PFSK-1 (cell line): Measurements from ENCODE around the gene TMEM205.

ENCODE experiments used
- FOXP2 ChIP-seq: optimal IDR thresholded peaks from 2 replicates; pipeline ENCODE3; 2011; ENCODE audit warnings: borderline replicate concordance, control low read depth, inconsistent platforms; ENCODE audit not compliant: insufficient read depth; ENCODE audit errors: extremely low read length, extremely low read depth
- POLR2AphosphoS5 ChIP-seq: IDR thresholded peaks from 2 replicates; pipeline ENCODE4 v1.6.1; 2012; ENCODE audit warnings: low read depth, mild to moderate bottlenecking, control low read depth, low read length, moderate library complexity
- SIN3A ChIP-seq: IDR thresholded peaks from 2 replicates; pipeline ENCODE4 v1.6.1; 2012; ENCODE audit warnings: mild to moderate bottlenecking, low read length, moderate library complexity, borderline replicate concordance; ENCODE audit not compliant: insufficient read depth
- TAF1 ChIP-seq: IDR thresholded peaks from 2 replicates; pipeline ENCODE4 v1.6.1; 2012; ENCODE audit warnings: low read length, control low read depth, borderline replicate concordance; ENCODE audit not compliant: insufficient read depth
- TF ChIP-seq, protein P1 (sequence below), 2 experiments: IDR thresholded peaks; 2 replicates each; pipeline versions ENCODE4 v1.6.1 to v1.8.0; 2011 to 2012; ENCODE audit warnings: low read depth in 2 of 2, low read length in 2 of 2, control low read depth in 1 of 2, inconsistent platforms in 1 of 2, mild to moderate bottlenecking in 1 of 2, moderate library complexity in 1 of 2; ENCODE audit not compliant: insufficient read depth in 1 of 2

DNA sequence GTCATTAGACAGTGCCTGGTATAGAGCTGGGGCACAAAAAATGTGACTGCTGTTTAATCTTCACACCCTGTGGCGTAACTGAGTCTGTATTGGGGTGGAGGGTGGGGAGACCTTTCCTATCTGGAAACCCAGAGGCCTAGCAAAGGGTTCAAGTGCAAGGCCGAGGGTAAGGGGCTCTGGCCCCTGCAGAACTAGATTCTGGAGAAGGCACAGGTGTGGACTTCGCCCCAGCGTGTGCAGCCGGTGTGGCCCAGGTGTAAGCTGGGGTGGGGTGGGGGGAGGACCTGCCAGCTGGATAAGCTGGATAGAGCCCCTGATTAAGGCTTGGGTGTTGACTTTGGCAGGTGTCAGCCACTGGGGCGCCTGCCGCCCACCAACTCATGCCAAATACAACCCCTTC lies 7.9 kb downstream of the TMEM205 start:
- TF ChIP-seq POLR2AphosphoS5 (no peak), TAF1 (no peak), SIN3A (no peak), FOXP2 (no peak)
- TF ChIP-seq, protein P1, sequence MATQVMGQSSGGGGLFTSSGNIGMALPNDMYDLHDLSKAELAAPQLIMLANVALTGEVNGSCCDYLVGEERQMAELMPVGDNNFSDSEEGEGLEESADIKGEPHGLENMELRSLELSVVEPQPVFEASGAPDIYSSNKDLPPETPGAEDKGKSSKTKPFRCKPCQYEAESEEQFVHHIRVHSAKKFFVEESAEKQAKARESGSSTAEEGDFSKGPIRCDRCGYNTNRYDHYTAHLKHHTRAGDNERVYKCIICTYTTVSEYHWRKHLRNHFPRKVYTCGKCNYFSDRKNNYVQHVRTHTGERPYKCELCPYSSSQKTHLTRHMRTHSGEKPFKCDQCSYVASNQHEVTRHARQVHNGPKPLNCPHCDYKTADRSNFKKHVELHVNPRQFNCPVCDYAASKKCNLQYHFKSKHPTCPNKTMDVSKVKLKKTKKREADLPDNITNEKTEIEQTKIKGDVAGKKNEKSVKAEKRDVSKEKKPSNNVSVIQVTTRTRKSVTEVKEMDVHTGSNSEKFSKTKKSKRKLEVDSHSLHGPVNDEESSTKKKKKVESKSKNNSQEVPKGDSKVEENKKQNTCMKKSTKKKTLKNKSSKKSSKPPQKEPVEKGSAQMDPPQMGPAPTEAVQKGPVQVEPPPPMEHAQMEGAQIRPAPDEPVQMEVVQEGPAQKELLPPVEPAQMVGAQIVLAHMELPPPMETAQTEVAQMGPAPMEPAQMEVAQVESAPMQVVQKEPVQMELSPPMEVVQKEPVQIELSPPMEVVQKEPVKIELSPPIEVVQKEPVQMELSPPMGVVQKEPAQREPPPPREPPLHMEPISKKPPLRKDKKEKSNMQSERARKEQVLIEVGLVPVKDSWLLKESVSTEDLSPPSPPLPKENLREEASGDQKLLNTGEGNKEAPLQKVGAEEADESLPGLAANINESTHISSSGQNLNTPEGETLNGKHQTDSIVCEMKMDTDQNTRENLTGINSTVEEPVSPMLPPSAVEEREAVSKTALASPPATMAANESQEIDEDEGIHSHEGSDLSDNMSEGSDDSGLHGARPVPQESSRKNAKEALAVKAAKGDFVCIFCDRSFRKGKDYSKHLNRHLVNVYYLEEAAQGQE (IDR thresholded peaks at IDR 0.05; ENCODE audit: insufficient read depth in 1 of 2, low read depth in 2 of 2, low read length in 2 of 2): no peak
